ENCODE measurements around the gene KRT8.

KRT8 gene

GRCh38 chr12:52879394-52880351, 25.2 kb downstream of the KRT8 start:
- H3K4me1 Mint-ChIP-seq (ENCODE audit: low read depth), result peaks cover 31% of the 10 kb centered on the region
- no peaks in the 10 kb centered on the region for H3K9me3 Mint-ChIP-seq
- intact Hi-C loops (cut with micrococcal nuclease), result loop anchor here (1.0 to 10.0 kb wide), 3 partner anchors 296 to 725 kb away; no protein-coding TSS in a partner anchor
- H3K27me3 Mint-ChIP-seq, result peaks cover 22% of the 10 kb centered on the region
- no peaks in the 10 kb centered on the region for H3K36me3 Mint-ChIP-seq (ENCODE audit: low read depth)
- peak overlapping the region; percentile 67 for H3K27ac Mint-ChIP-seq
- H3K4me3 Mint-ChIP-seq, result peak overlapping the region; percentile 67

GRCh38 chr12:52878507-52879393, 26.1 kb downstream of the KRT8 start:
- peaks cover 33% of the 10 kb centered on the region for H3K4me1 Mint-ChIP-seq (ENCODE audit: low read depth)
- no peaks in the 10 kb centered on the region for H3K36me3 Mint-ChIP-seq (ENCODE audit: low read depth)
- peaks cover 22% of the 10 kb centered on the region for H3K27me3 Mint-ChIP-seq
- intact Hi-C loops (cut with micrococcal nuclease), result loop anchor here (1.0 kb wide), 1 partner anchor 506 kb away; no protein-coding TSS in a partner anchor
- H3K9me3 Mint-ChIP-seq, result no peaks in the 10 kb centered on the region
- peak overlapping the region; percentile 67 for H3K27ac Mint-ChIP-seq
- H3K4me3 Mint-ChIP-seq, result no peak overlapping the region

DNA sequence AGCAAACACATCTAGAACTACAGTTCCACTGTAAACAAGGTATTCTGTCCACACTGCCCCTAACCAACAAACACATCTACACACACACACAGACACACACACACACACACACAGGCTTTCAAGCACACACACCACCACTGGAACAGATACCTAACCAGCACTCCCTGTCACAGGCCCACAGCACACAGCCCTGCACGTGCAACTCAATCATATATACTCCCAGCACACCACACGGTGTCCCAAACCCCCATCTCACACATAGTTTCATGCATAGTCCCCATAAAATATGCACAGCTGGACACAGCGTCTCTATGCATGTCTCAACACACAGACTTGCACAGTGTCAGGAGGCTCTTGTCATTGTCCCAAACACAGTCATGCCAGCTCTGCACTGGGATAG, 27.6 kb downstream of the KRT8 start:
- intact Hi-C loops (cut with micrococcal nuclease), result no loop called here
- Mint-ChIP-seq H3K9me3 (no peaks in the 10 kb centered on the region), H3K4me3 (no peak overlapping the region), H3K4me1 (ENCODE audit: low read depth) (peaks cover 49% of the 10 kb centered on the region), H3K27me3 (peaks cover 23% of the 10 kb centered on the region), H3K36me3 (ENCODE audit: low read depth) (no peaks in the 10 kb centered on the region), H3K27ac (no peak overlapping the region)

DNA sequence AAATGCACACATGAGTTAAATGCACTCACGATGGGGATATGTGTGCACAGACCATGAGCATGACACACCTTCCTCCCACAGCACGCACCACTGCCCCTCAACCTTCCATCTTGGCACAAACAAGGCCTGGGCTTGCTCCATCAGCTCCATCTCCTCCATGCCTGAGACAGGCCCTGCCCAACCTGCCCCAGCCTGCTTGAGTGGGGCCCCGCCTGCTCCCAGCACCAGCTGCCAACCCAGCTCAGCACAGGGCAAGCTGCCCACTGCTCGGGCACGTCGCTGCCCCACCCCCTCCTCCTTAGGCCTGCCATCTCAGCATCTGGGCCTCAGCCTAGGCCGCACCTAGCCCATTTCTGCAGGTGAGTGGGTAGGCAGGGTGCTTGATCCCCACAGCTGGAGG, 28.5 kb downstream of the KRT8 start:
- no peak overlapping the region for H3K27ac Mint-ChIP-seq
- H3K27me3 Mint-ChIP-seq, result peaks cover 19% of the 10 kb centered on the region
- no peaks in the 10 kb centered on the region for H3K9me3 Mint-ChIP-seq
- H3K36me3 Mint-ChIP-seq (ENCODE audit: low read depth), result no peaks in the 10 kb centered on the region
- H3K4me1 Mint-ChIP-seq (ENCODE audit: low read depth), result peaks cover 57% of the 10 kb centered on the region
- H3K4me3 Mint-ChIP-seq, result no peak overlapping the region
- intact Hi-C loops (cut with micrococcal nuclease), result no loop called here

DNA sequence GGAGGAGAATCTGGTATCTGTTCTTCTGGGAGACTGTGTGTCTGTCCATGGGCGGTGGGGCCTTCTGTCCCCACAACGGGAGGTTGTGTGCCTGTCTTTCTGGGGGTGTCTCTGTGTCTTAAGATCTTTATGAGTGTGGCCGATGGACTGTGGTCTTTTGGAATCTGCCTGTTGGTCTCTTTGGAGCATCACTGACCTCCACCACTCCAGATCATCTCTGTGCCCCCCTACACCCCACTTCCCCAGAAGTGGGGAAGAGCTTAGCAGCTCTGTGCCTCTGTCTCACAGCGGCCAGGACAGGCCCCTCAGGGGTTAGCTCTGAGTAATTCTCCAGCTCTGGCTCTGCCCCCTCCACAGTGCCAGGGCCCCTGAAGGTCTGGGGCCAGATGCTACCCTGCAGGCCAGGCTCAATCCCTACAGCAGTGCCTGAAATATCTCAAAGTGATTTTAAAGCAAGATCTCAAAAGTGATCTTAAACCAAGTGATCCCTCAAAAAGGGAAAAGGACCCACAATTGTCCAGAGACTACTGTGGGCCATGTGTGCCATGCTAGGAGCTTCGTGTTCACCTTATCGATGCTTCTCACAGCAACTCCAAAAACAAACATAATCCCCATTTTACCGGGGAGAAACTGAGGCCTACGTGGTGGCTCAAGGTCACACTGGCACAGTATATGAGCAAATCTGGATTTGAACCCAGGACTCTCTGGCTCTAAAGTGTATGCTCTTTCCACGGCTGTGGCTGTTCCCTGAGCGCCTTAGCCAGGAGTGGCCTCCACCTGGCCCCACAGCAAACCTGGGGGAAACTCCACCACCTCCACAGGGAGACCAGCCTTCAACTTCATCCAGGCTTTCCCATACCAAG, 30.1 kb downstream of the KRT8 start:
- intact Hi-C loops (cut with micrococcal nuclease), result no loop called here
- no peaks in the 10 kb centered on the region for H3K36me3 Mint-ChIP-seq (ENCODE audit: low read depth)
- H3K9me3 Mint-ChIP-seq, result no peaks in the 10 kb centered on the region
- peak overlapping the region; percentile 78 for H3K4me3 Mint-ChIP-seq
- H3K27me3 Mint-ChIP-seq, result peaks cover 8% of the 10 kb centered on the region
- H3K4me1 Mint-ChIP-seq (ENCODE audit: low read depth), result peaks cover 67% of the 10 kb centered on the region
- peak overlapping the region; percentile 90 for H3K27ac Mint-ChIP-seq

GRCh38 chr12:52873832-52874572, 30.9 kb downstream of the KRT8 start:
- Mint-ChIP-seq H3K4me3 (peak overlapping the region; percentile 78), H3K27ac (peak overlapping the region; percentile 90)

GRCh38 chr12:52873513-52873831, 31.4 kb downstream of the KRT8 start:
- intact Hi-C loops (cut with micrococcal nuclease), result no loop called here
- Mint-ChIP-seq H3K4me3 (peak overlapping the region; percentile 78), H3K4me1 (ENCODE audit: low read depth) (peaks cover 66% of the 10 kb centered on the region), H3K36me3 (ENCODE audit: low read depth) (no peaks in the 10 kb centered on the region), H3K9me3 (no peaks in the 10 kb centered on the region), H3K27ac (peak overlapping the region; percentile 90), H3K27me3 (peaks cover 2% of the 10 kb centered on the region)

More at GRCh38 chr12:52873832-52874572, 30.9 kb downstream of the KRT8 start:
- H3K27me3 Mint-ChIP-seq, result peaks cover 6% of the 10 kb centered on the region
- no peaks in the 10 kb centered on the region for H3K9me3 Mint-ChIP-seq
- intact Hi-C loops (cut with micrococcal nuclease), result no loop called here
- peaks cover 66% of the 10 kb centered on the region for H3K4me1 Mint-ChIP-seq (ENCODE audit: low read depth)
- no peaks in the 10 kb centered on the region for H3K36me3 Mint-ChIP-seq (ENCODE audit: low read depth)

- intact Hi-C loops (cut with micrococcal nuclease), result no loop called here
- H3K9me3 Mint-ChIP-seq, result no peaks in the 10 kb centered on the region
- peak overlapping the region; percentile 90 for H3K27ac Mint-ChIP-seq
- peaks cover 2% of the 10 kb centered on the region for H3K27me3 Mint-ChIP-seq
- H3K36me3 Mint-ChIP-seq (ENCODE audit: low read depth), result no peaks in the 10 kb centered on the region
- peaks cover 70% of the 10 kb centered on the region for H3K4me1 Mint-ChIP-seq (ENCODE audit: low read depth)
- no peak overlapping the region for H3K4me3 Mint-ChIP-seq
Observed at GRCh38 chr12:52872644-52873389, 32.1 kb downstream of the KRT8 start.

GRCh38 chr12:52871291-52872039, 33.4 kb downstream of the KRT8 start:
- H3K27ac Mint-ChIP-seq, result peak overlapping the region; percentile 90
- intact Hi-C loops (cut with micrococcal nuclease), result loop anchor here (2.0 kb wide), 1 partner anchor 289 kb away; no protein-coding TSS in a partner anchor
- H3K9me3 Mint-ChIP-seq, result no peaks in the 10 kb centered on the region
- H3K4me1 Mint-ChIP-seq (ENCODE audit: low read depth), result peaks cover 81% of the 10 kb centered on the region
- no peaks in the 10 kb centered on the region for H3K36me3 Mint-ChIP-seq (ENCODE audit: low read depth)
- H3K4me3 Mint-ChIP-seq, result no peak overlapping the region
- peaks cover 2% of the 10 kb centered on the region for H3K27me3 Mint-ChIP-seq

DNA sequence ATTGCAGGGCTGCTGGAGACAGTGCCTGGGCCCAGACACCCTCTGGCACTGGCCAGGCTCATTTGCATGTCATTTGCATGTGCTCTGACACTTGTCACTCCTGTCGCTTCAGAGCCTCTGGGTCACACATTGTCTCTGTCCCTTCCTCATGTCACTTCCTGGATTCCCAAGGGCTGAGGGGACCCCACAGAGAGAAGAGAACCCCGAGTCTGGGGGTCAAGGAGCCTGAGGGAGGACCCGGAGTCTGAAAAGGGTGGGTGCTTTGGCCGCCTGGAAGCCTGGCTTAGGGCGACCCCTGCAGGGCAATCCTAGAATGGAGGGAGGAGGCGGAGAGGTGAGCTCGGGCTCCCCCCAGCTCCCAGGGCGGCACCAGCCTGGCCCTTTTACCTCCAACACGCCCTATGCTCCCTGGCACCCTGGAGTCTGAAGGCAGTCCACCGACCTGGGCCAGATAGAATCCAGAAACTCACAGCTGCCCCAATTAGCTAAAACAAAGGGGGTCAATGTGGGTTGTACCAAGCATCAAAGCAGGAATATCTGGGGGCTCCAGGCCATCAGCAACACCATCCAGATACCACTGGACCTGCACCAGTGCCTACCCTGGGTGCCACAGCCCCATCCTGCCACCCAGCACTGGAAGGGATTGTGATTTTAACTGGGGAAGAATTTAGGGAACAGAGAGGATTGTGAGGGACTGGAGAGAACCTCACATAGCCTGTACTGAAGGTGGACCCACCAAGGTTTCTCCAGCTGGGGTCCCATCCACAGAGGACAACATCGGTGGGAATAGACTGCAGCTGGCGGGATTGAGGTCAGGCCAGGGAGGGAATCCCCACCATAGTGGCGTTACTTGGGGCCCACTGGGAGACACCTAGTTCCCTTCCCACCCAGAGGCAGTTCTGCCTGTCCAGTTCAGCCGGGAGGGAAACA, 34.2 kb downstream of the KRT8 start:
- intact Hi-C loops (cut with micrococcal nuclease), result loop anchor here (2.0 kb wide), 1 partner anchor 288 kb away; no protein-coding TSS in a partner anchor
- Mint-ChIP-seq H3K4me3 (no peak overlapping the region), H3K27ac (peak overlapping the region; percentile 90), H3K9me3 (no peaks in the 10 kb centered on the region), H3K36me3 (ENCODE audit: low read depth) (no peaks in the 10 kb centered on the region), H3K27me3 (peaks cover 2% of the 10 kb centered on the region), H3K4me1 (ENCODE audit: low read depth) (peaks cover 83% of the 10 kb centered on the region)

GRCh38 chr12:52867642-52868041, 37.2 kb downstream of the KRT8 start:
- H3K27ac Mint-ChIP-seq, result peak overlapping the region; percentile 87
- H3K36me3 Mint-ChIP-seq (ENCODE audit: low read depth), result no peaks in the 10 kb centered on the region
- peak overlapping the region; percentile 67 for H3K4me3 Mint-ChIP-seq
- no peaks in the 10 kb centered on the region for H3K9me3 Mint-ChIP-seq
- H3K27me3 Mint-ChIP-seq, result no peaks in the 10 kb centered on the region
- H3K4me1 Mint-ChIP-seq (ENCODE audit: low read depth), result peaks cover 66% of the 10 kb centered on the region
- intact Hi-C loops (cut with micrococcal nuclease), result no loop called here
